Adipose tissue (tissue), 3 donors: Measurements from ENCODE around the gene GCNT2. TPM values are rescaled to one million over a fixed set of nuclear protein-coding genes. Genes with fewer than 3 reads are reported as not detected.

Source experiments
- H3K27ac ChIP-seq: one replicate; pipeline ENCODE4 v1.5.1; 2013; ENCODE audit warnings: low read depth, low read length
- WGBS, 3 donors: extraction: QIAGEN DNeasy Blood & Tissue Kit; methylation state at CpG; one replicate each; pipeline ENCODE4 v1.1.7; 2013; 5-methylcytosine and 5-hydroxymethylcytosine counted together
- polyA plus RNA-seq, 3 donors: library from polyadenylated mRNA; stranded (reverse); fragments of 200-250 nt; gene quantifications; one replicate each; pipeline ENCODE4 v1.2.3, GENCODE V29; 2013
- donor health status: healthy with polysubstance abuse.
- donor health status: Bipolar disorder and iron deficiency.
- donor health status: healthy.

The GCNT2 gene
- polyA plus RNA-seq, 3 donors, result 0.34 to 1.9 (median 0.86) TPM

DNA sequence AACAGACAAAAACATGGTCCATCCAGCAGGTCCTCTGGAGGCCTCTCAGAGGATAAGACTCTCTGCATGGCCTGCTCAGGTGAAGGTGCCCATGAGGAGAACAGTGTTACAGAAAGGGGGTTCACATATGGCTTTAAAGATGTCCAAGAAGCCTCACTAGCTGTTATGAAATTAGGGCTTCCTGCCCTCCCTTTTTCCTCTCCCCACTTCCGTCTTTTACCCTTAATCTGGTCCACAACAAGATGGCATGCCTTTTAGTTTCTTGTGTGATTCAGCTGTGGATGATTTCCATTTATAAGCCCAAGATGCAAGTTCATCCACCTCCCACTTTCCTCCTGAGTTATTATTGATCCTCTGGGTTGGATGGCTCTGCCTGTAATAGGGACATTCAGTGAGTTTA, 14.0 kb downstream of the GCNT2 start:
- H3K27ac ChIP-seq, result no peak overlapping the region
- 45 to 92% (median 49%) methylated on average over 1 of the region's 1 CpG for WGBS, 3 donors

DNA sequence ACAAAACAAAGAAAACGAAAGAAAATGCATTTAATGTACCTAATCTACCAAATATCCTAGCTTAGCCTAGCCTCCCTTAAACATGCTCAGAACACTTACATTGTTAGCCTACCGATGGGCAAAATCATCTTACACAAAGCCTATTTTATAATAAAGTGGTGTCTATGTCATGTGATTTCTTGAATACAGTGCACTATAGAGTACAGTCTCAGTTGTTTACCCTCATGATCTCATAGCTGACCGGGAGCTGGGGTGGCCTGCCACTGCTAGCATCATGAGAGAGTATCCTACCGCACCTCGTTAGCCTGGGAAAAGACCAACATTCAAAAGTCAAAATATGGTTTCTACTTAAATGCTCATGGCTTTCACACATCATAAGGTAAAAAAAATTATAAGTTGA, 16.6 kb downstream of the GCNT2 start:
- WGBS, 3 donors, result 94 to 98% (median 98%) methylated on average over 5 of the region's 5 CpGs
- no peak overlapping the region for H3K27ac ChIP-seq

DNA sequence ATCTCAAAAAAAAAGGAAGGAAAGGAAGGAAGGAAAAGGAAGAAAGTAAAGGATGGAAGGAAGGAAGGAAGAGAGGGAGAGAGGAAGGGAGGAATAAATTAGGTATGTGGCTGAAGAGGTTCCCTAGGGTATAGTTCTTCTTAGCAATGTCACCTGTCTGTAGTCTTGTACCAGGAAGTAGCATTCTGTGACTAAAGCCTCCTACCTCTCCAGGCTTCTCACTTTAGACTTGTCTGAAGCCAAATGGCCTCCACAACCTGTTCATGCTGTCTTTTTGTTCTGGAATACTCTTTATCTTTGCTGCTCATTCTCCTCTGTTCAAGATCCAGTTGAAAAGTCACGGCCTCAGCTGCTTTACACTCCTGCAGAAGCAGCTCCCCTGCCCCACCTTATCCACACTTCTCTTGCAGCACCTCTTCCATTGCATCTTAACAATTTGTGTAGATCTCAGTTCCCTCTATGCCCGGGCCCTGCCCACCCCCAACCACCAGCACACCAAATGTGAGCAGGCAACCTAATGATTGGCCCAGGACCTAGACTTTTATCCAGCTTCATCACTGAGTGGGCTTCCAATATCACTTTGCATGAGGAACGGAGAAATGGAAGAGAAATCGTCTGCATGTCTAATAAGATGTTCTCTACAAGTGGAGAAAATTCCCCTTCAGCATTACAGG, 19.1 kb downstream of the GCNT2 start:
- WGBS, 3 donors, result 84 to 86% (median 84%) methylated on average over 4 of the region's 4 CpGs

GRCh38 chr6:10541591-10541990, 20.4 kb downstream of the GCNT2 start:
- no peak overlapping the region for H3K27ac ChIP-seq
- 85 to 95% (median 93%) methylated on average over 1 of the region's 1 CpG for WGBS, 3 donors

More for the DNA sequence above, 19.1 kb downstream of the GCNT2 start:
- H3K27ac ChIP-seq, result no peak overlapping the region

DNA sequence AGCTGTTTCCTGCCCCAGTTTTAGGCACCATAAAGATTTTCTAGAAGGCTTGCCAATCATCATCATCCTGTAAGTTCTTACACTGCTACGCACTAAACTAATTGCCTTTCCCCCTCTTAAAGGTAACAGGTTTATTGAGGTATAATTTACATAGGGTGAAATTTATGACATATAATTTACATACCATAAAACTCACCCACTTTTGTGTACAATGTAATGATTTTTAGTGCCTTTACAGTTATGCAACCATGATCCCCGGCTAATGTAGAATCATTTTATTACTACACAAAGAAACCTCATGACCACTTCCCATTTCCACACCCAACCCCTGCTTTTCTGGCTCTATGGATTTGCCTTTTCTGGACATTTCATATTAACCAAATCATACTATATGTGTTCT, 21.1 kb downstream of the GCNT2 start:
- 62 to 92% (median 73%) methylated on average over 2 of the region's 2 CpGs for WGBS, 3 donors
- H3K27ac ChIP-seq, result no peak overlapping the region

DNA sequence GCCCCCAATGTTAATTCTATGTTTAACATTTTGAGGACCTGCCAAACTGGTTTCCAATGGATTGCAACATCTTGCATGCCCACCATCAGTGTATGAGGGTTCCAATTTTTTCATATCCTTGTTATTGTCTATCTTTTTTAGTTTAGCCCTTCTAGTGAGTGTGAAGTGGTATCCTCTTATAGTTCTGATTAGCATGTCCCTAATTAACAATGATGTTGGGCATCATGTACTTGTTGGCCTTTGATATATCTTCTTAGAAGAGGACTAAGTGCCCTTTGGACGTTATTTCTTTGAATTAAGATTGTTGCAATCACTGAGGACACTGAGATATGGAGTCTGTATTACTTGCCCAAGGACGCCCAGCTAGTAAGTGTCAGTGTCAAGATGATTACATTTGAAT, 22.3 kb downstream of the GCNT2 start:
- H3K27ac ChIP-seq, result no peak overlapping the region
- 71 to 92% (median 90%) methylated on average over 2 of the region's 2 CpGs for WGBS, 3 donors

GRCh38 chr6:10545482-10545881, 24.3 kb downstream of the GCNT2 start:
- H3K27ac ChIP-seq, result no peak overlapping the region
- 55 to 85% (median 74%) methylated on average over 4 of the region's 4 CpGs for WGBS, 3 donors

GRCh38 chr6:10547809-10548208, 26.7 kb downstream of the GCNT2 start:
- no peak overlapping the region for H3K27ac ChIP-seq

DNA sequence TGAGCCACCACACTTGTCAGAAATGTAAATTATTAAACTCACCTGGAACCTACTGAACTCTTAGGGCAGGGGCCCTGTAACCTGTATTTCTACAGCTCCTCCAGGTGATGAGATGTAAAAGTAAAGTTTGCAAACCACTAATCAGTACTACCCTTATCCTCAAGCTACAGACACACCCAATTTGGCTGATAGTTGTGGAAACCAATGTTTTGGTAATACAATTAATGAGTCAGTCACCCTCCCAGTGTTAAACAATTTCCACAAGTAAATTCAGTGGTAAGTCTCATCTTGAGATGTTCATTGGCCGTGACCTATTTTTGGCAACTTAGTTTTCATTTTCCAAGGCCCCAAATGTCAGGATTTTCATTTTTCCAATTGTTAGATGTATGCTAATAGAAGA, 29.6 kb downstream of the GCNT2 start:
- 95 to 97% (median 97%) methylated on average over 1 of the region's 1 CpG for WGBS, 3 donors
- no peak overlapping the region for H3K27ac ChIP-seq

DNA sequence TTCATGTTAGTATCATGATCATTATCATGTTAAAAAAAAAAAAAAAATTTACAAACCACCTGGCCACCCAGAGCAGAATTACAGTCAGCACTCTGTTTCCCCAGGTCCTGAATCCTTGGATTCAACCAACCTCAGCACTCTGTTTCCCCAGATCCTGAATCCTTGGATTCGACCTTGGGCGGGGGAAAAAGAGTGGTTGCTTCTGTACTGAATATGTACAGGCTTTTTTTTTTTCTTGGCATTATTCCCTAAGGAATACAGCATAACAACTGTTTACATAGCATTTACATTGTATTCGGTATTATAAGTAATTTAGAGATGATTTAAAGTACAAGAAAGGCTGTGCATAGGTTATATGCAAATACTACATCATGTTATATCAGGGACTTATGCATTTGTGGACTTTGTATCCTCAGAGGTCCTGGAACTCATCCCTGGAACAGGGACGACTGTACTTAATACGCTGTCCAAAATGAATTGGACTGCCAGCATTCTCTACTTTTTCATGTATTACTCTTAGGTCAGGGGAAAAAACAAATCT, 31.2 kb downstream of the GCNT2 start:
- H3K27ac ChIP-seq, result no peak overlapping the region
- 62 to 70% (median 68%) methylated on average over 5 of the region's 5 CpGs for WGBS, 3 donors

DNA sequence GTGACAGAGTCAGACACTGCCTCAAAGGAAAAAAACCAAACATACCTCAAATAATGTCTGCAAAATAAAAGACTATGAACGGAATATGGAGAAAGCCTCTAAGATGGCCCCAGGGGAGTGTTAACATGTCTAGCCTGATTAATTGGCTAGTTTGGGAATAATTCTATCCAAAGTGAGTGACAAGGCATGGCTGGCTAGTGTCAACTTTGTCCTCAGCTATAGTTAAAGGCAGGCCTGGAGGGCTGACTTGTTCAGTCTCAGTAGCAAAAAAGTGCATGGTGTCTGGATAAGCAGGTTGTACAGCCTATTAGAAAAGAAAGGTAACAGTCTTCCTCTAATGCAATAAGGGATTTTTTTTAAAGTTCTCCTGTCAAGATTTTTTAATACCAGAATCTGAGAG, 32.7 kb downstream of the GCNT2 start:
- H3K27ac ChIP-seq, result no peak overlapping the region
- WGBS, 3 donors, result 87 to 93% (median 90%) methylated on average over 1 of the region's 1 CpG

DNA sequence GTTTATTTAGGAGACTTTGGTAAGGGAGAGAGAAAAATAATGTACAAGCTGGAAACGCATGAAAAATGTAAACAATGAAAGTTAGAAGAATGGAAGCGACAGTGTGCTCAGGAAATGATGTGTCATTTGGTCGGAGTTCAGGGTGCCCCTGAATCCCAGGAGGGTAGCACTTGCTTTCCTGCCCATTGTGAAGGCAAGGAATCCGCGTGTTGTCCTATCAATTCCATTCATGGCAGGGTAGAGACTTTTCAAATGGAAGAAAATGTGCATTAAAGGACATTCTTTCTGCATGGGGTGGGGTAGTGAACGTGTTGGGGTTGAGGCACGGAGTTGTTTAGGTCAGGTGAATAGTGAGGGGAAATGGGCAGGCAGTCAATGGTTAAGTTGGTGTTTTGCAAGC, 33.7 kb downstream of the GCNT2 start:
- H3K27ac ChIP-seq, result no peak overlapping the region

GRCh38 chr6:10555625-10556309, 34.6 kb downstream of the GCNT2 start:
- 23 to 36% (median 30%) methylated on average over 22 of the region's 22 CpGs for WGBS, 3 donors
- no peak overlapping the region for H3K27ac ChIP-seq

More for the DNA sequence above, 33.7 kb downstream of the GCNT2 start:
- 59 to 86% (median 67%) methylated on average over 7 of the region's 7 CpGs for whole genome bisulfite sequencing, 3 donors

GRCh38 chr6:10556589-10556988, 35.4 kb downstream of the GCNT2 start:
- 47 to 50% (median 49%) methylated on average over 6 of the region's 6 CpGs for WGBS, 3 donors
- H3K27ac ChIP-seq, result no peak overlapping the region

GRCh38 chr6:10556992-10557391, 35.8 kb downstream of the GCNT2 start:
- no peak overlapping the region for H3K27ac ChIP-seq
- 37 to 84% (median 77%) methylated on average over 6 of the region's 6 CpGs for WGBS, 3 donors

DNA sequence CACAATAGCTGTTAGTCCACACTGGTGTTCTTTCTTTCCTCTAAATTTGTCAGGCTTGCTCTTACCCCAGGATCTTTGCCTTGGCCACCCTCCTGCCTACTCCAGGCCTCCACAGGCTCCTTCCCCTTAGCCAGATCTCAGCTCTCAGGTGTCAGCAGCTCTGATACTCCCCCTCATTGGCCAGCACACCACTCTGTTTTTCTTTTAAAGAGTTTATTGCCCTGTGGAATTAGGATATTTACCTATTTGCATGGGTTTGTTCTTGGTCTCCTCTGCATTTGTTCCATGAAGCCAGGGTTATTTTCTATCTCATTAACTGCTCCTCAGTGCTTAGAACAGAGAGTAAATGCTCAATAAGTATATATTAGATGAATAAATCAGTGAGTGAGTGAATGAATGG, 36.8 kb downstream of the GCNT2 start:
- H3K27ac ChIP-seq, result no peak overlapping the region

DNA sequence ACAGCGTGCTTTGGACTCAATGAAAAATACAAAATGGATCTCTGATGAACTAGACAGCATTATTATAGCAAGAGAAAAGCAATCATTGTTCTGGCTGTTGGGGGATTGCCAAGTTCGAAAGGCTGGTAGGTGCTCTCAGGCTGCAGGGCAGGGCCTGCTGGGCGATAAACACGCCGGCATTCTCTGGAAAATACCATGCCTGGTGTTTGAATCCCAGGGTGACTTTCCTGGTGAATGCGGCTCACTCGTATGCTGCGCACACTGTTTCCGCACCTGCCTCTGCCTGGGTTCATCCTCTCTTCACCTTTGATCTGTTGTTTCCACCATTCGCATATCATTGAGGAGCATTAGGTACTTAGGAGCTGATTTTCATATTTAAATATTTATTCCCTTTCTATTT, 37.4 kb downstream of the GCNT2 start:
- H3K27ac ChIP-seq, result no peak overlapping the region
- 70 to 91% (median 91%) methylated on average over 10 of the region's 10 CpGs for WGBS, 3 donors

DNA sequence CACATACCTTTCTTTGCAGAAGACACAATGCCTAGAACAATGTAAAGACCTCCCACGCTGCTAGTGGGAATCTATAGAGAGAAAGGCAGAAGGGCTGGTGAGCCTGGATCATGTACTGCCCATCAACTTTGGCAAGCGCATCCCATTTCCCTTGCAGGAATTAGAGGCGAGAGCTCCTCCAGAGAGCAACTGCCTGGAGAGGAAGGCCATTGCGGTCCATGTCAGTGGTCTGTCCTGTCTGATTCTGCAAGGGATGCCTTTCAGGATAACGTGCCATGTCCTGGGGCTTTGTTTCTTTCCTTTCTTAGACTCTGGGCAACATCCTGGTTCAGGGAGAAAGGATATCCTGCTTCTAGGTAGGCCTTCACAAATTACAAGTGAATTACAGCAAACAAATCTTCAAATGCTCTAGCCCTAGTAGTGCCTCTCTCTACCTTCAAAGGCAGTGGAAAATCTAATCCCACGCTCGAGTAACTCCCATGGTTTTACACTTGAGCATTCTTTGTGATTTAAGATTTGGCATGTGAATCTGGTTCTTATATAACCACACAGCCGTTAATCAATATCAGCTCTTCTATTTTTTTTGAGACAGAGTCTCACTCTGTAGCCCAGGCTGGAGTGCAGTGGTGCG, 38.5 kb downstream of the GCNT2 start:
- 64 to 70% (median 64%) methylated on average over 9 of the region's 9 CpGs for WGBS, 3 donors
- H3K27ac ChIP-seq, result no peak overlapping the region

DNA sequence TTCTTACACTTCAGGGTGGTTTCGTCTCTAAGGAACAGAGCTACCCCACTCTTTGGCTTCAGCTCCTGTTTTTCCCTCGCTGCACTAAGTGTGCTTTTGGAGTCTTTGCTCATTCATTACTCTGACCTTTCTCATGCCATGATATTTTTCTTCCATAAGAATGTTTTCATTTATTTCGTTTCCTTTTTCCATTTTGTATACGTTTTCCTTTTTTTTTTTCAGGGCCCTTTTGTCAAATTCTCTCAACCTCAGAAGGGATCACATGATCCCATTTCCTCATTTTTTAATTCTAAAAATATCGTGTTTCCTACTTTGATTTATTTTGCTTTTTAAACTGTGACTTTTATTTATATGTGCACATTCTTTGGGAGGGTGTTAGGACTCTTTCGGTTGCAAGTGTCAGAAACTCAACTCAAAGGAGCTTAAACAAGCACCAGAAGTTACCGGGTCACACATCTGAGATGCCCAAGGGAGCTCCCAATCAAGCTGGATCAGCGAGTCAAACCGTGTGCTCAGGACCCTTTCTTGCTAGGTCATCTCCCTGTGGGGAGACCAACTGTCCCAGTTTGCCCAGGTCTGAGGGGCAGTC, 40.6 kb downstream of the GCNT2 start:
- no peak overlapping the region for H3K27ac ChIP-seq
- 38 to 76% (median 39%) methylated on average over 9 of the region's 9 CpGs for WGBS, 3 donors
